ENCODE measurements around the gene FBXO3. TPM values are rescaled to one million over a fixed set of nuclear protein-coding genes. Genes with fewer than 3 reads are reported as not detected.

The FBXO3 gene
- total and polyA plus RNA-seq, 2 of the 8 experiments (the other 6 are each of a cell fraction or from before 2014, with no cell fraction given) = 15.9 to 25.7 TPM

GRCh38 chr11:33695051-33695566 is 79.2 kb downstream of the FBXO3 start (continued):
- no peak for TF ChIP-seq TBP (IDR thresholded peaks at IDR 0.05; ENCODE audit: low read depth, low read length)
- TF ChIP-seq BRCA1 (IDR thresholded peaks at IDR 0.05; ENCODE audit: low read depth, low read length) = no peak
- no peak for TF ChIP-seq CBX8 (IDR thresholded peaks at IDR 0.05; ENCODE audit: borderline replicate concordance, low read depth, low read length)
- TF ChIP-seq POU5F1 (IDR thresholded peaks at IDR 0.05; ENCODE audit: low read depth, low read length) = no peak
- TF ChIP-seq EZH2 (IDR thresholded peaks at IDR 0.05; ENCODE audit: low read depth, low read length, severe bottlenecking) = no peak
- no peak for TF ChIP-seq TAF1 (IDR thresholded peaks at IDR 0.05; ENCODE audit: low read depth, low read length)

All from H1 (cell line).